Spleen (tissue), 7 donors: Measurements from ENCODE around the gene PER3.

Source experiments
- CTCF ChIP-seq, 11 experiments: fragments of 200-600 bp in 7 of 11; fragments of 450-650 bp in 4 of 11; sonication (generic) in 4 of 11; IDR thresholded peaks in 8 of 11; conservative IDR thresholded peaks in 3 of 11; 1 replicate in 7 of 11; 2 replicates in 4 of 11; pipeline versions ENCODE4 v1.4.0 to v1.8.0; 2016 to 2021; ENCODE audit warnings: antibody characterized with exemption in 11 of 11, inconsistent platforms in 4 of 11, mild to moderate bottlenecking in 1 of 11
- POLR2AphosphoS5 ChIP-seq, 3 donors: sonication (generic); formaldehyde crosslinking; IDR thresholded peaks; one replicate each; pipeline ENCODE4 v1.5.1; 2017; ENCODE audit warnings: antibody characterized with exemption in 3 of 3
- donor health status: DM: no; HTN: no; CAD: no; lungs with moderate emphysema.
- donor health status: DM: no; HTN: no; CAD: no.
- donor health status: DM: no; HTN: no; CAD: no.

- TF ChIP-seq CTCF (IDR thresholded peaks at IDR 0.05 in 8 of 11, conservative IDR thresholded peaks at IDR 0.05 in 3 of 11) (no peak), POLR2AphosphoS5 (IDR thresholded peaks at IDR 0.05) (no peak)
Measured at GRCh38 chr1:7810395-7810794, 26.3 kb downstream of the PER3 start.
